ENCODE results near the gene PATZ1.

DNA sequence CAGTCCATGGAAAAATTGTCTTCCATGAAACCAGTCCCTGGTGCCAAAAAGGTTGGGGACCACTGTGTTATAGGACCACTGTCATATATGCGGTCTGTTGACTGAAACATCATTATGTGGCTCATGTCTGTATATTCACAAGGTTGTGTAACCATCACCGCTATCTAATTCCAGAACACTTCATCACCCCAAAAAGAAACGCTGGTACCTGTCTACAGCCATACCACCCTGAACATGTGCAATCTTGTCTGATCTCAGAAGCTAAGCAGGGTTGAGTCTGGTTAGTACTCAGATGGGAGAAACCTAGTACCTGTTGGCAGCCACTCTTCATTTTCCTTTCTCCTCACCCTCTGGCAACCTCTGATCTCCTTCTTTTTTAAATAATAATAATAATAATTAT is 41.0 kb downstream of the PATZ1 start:
- TF ChIP-seq NPAS2 (CRISPR knock-in tag; IDR thresholded peaks at IDR 0.05; ENCODE audit: borderline replicate concordance) (no peak), SMC3 (IDR thresholded peaks at IDR 0.05) (no peak)

Measured in A549 (cell line).